ENCODE results near the gene ZNF606.

Gene ZNF606

DNA sequence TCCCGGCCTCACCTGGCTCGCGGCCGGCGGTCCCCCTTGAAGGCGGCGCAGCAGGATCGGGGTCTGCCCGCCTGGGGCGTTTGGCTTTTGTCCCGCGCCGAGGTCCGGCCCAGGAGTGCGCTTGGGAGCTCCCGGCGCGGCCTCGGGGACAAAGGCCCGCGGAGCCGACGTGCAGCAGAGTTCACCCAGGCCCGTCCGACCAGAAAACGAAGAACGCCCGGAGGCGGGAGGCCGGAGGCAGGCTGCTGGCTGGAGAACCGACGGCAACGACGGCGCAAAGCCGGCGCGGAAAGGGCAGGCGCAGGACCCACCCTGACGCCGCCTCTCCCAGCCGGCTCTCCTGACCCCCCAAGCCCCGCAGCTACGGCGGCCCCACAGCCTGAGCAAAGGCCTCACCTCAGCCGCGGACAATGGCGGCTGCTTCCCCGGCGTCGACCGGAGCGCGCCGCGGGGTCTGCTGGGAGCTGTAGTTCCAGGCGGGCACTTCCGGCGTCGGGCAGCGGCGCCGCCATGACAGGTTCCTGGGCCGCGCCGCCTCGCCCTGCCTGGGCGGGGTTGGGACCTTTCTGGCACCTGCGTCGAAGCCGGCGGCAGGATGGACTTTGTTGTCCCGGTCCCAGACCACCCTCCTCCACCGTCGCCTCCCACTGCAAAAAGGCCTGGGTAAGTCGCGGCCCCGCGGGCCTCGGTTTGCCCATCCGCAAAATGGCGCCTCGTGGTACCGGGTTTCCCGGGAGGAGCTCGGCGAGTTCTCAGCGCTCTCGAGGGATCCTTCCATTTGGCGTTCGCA, at the start of gene ZNF606:
TSS of gene ZNF606 (minus strand) at position 437 of the 790 bp plus-strand sequence. CDS start 1,501 bp downstream, outside the sequence.
- peak; percentile 88 for DNase-seq

DNA sequence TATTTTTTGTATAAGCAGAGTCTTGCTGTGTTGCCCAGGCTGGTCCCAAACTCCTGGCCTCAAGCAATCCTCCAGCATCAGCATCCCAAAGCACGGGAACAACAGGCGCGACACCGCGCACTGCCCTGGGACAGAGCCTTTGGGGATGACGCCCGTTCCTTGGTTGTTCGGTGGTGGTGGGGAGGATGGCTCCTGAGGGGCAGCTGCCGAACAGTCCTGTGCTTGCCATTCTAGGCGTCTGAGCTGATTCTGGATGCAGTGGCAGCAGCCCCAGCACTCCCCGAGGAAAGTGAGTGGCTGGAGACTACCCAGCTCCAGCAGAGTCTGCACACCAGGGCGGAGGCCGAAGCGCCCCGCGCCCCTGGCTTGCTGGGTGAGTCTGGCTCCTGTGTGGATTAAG, 49.6 kb upstream of the ZNF606 start:
- DNase-seq: no peak

DNA sequence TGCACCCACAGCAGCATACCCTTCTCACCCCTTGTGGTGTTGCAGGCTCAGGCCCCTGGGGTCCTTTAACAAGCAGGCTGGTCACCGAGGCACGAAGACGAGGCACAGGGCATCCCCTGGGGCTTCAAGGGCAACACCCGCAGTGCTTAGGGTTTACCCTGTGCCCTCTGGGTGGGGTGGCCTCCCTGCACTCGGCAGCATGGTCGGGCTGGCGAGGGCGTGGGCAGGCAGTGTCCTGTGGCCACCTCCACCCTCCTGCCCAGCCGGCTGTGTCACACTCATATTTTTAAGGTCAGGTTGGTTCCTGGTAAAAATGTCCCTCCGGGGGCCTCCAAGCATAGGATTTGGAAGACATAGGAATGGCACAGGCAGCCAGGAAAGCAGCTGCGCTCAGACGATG, 45.1 kb upstream of the ZNF606 start:
- DNase-seq: no peak

DNA sequence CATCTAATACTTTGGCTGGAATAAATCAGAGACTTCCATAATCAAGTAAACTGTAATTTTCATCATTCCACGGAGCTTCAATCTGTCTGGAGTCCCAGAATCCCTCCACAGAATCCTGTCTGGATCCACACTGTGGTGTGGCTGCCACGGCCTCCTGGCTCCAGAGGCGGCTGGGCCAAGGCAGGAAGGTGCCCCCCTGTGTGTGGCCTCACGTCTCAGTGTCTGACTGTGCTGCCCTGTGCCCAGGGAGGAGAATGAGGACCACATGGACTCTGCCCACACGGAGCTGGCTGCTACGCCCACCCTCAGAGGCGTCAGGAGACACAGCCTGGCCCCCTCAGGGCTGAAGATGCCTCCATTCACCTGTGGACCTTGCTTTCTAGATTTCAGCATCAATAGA, 44.2 kb upstream of the ZNF606 start:
- DNase-seq: no peak

DNA sequence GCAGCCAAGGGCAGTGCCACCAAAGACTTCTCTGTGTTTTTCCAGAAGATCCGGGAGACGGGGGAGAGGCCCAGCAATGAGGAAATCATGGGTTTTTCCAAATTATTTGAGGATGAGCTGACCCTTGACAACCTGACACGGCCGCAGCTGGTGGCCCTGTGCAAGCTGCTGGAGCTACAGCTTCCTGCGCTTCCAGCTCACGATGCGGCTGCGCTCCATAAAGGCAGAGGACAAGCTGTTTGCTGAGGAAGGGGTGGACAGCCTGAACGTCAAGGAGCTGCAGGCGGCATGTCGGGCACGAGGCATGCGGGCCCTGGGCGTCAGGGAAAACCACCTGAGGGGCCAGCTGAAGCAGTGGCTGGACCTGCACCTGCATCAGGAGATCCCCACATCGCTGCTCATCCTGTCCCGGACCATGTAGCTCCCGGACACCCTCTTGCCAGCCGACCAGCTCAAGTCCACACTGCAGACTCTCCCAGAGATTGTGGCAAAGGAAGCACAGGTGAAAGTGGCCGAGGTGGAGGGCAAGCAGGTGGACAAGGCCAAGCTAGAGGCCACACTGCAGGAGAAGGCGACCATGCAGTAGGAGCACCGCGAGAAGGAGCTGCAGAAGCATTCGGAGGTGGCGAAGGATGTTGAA, 42.9 kb upstream of the ZNF606 start:
- DNase-seq: no peak

DNA sequence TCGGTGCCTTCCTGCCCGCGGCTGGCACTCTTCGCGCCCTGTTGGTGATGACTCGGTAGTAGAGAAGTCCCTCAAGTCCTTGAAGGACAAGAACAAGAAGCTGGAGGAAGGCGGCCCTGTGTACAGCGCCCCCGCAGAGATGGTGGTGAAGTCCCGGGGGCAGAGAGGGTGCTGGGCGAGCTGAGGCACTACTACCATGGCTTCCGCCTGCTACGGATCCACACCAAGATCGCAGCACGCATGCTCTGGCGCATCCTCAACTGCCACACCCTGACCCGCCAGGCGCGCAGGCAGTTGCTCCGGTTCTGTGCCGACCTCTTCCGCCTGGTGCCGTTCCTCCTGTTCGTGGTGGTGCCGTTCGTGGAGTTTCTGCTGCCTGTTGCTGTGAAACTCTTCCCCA, 42.3 kb upstream of the ZNF606 start:
- DNase-seq: no peak

DNA sequence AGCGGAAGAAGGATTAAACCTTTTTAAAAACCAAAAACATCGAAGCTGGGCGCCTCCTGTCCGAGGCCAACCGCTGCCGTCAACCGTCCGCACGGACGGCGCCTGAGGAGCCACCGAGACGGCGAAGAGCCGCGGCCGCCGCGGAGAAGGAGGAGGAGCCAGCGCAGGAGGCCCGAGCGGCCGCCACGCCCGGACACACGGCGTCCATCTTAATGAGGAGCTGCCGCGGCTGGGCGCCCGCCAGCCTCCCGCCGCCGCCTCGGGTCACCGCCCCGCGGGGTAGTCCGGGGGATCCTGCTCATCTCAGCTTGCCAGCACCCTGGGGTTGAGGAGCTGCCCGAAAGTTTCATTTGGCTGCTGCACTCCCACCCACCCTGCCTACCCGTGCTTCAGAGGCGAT, 41.8 kb upstream of the ZNF606 start:
- no peak for DNase-seq

DNA sequence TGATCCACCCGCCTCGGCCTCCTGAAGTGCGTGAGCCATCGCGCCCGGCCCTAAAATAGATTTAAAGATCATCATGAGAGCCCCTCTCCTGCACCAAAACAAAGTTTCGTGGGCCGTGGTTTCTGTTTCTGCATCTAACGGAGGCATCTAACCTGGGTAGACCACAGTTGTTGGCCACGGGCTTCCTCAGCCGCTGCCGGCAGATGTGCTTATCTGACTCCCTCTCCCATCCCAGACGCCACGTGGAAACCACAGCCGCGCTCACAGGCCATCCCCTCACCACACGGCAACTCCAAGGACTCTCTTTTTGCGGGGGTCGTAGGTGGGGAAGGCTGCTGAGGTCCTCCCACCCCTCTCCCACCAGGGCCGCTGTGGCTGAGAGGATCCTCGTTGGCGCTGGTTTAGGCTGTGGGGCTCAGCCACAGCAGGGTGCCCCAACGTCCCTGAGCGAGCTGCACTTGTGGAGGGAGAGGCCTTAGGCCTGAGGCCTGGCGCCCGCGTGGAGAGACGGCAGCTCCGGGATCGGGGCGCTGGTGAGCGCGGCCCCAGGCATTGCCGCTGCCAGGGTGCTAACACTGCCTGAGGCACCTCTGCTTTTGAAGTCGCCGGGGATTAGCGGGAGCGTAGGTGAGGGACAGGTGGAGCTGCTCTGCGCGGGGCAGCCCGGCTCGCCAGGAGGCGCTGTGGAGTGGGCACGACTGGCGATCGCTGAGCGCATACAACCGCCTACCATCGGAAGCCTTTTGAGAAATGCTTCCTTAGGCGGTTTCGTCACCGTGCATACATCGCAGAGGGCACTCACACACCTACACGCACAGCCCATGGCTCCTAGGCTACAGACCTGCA, 40.1 kb upstream of the ZNF606 start:
- DNase-seq: no peak

DNA sequence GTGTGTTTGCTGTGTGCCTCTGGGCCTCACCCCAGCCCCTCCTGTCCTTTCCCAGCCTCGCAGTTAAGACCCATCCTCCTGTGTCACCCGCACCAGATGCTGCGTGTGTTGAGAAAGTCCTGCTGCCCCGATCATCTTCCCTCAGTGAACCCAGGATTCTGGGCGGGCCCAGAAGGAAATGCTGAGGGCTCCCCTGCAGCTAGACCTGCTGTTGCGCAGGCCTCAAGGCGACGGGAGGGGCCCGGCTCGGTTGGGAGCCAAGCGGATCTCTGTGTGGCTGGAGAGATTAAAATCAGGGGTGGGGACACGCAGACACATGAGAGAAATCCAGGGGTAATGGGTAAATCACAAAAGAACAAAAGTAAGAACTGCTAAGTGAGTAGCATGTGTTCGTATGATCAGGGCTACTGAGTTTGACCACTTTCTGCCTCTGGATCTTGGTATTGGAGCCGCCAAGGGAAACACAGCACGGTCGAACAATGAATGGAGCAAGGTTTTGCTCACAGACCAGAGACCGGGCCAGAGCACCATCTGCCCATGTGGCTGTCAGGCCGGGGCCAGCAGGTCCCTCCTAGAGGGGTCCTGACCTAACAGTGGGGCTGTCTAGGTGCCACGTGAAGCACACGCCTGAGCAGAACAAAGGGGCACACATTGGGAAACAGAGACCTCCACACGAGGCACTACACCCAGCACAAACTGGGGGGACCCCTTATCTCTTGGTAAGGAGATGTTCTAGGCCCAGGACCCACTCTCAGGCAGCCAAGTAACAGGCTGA, 38.3 kb upstream of the ZNF606 start:
- no peak for DNase-seq

DNA sequence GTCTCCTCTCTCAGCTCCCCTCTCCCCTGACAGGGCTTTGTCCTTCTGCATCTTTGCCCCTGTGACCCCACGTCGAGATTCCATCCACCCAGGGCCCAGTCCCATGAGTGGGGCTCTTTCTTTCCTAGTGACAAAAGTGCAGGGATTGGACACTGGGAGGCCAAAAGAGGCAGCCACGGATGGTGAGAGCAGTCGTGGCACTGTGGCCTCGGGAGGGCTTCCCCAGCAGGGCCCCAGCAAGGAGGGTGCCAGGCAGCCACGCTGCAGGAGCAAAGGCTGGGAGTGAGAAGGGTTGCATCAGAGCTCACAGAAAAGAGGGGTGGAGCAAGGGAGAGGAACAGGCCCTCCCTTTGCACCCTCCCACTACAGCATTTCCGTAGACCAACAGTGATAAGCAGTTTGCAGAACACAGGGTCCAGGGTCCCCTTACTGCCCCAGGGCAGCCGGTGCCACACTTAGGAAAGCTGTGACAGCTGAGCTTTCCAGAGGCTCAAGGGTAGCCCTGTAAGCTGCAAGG, 36.1 kb upstream of the ZNF606 start:
- DNase-seq: no peak

DNA sequence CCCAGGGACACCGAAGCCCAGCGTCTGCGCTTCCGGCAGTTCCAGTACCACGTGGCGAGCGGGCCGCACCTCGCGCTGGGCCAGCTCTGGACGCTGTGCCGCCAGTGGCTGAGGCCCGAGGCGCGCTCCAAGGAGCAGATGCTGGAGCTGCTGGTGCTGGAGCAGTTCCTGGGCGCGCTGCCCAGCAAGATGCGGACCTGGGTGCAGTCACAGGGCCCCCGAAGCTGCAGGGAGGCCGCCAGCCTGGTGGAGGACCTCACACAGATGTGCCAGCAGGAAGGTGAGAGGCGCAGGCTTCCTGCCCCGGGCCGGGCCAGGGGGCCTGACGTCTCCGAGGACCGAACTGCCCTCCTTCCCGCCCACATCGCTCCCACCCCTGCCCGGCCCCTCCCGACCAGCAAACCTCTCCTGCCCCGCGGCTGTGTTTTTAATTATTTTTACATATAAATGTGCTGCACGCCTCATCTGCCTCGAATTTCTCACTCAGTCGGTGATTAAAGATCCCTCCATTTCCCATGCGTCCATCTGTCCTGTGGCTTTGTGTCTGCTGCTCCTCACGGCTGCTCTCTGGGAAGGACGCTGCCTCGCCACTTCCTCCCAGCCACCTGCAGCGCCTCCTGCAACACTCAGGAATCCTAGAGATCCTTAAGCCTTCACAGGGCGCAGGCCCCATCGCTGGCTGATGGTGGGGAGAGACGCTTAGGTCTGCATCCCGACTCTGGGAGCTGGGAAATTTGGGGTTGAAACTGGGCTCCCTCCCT, 35.5 kb upstream of the ZNF606 start:
- DNase-seq: no peak

DNA sequence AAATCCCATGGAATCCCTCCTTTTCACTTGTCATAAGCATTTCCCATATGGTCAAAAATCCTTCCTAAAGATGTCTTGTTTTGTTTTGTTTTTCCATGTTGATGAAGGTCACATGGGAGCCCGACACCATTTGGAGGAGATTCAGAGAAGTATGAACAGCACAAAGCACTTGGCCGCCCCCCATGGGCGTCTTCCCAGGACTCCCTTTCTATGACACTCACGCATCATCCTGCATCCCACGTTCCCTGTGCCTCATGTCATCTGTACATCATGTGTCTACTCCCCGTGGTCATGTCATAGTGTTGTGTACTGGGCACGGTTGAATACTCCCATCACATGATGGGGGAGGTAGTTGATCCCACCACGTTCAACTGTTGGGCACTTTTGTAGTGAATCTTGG, 33.2 kb upstream of the ZNF606 start:
- no peak for DNase-seq

DNA sequence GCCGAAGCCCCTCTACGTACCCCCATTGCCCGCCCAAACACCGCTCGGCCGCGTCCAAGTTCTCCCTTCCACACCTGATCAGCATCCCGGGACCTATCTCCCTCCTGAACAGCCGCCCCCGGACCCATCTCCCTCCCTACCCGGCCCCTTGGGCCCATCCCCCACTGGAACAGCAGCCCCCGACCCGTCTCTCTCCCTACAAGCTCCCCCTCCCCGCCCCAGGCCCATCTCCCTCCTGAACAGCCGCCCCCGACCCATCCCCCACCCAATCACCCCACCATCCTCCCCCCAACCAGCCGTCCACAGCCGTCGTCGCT, 31.8 kb upstream of the ZNF606 start:
- DNase-seq: no peak

DNA sequence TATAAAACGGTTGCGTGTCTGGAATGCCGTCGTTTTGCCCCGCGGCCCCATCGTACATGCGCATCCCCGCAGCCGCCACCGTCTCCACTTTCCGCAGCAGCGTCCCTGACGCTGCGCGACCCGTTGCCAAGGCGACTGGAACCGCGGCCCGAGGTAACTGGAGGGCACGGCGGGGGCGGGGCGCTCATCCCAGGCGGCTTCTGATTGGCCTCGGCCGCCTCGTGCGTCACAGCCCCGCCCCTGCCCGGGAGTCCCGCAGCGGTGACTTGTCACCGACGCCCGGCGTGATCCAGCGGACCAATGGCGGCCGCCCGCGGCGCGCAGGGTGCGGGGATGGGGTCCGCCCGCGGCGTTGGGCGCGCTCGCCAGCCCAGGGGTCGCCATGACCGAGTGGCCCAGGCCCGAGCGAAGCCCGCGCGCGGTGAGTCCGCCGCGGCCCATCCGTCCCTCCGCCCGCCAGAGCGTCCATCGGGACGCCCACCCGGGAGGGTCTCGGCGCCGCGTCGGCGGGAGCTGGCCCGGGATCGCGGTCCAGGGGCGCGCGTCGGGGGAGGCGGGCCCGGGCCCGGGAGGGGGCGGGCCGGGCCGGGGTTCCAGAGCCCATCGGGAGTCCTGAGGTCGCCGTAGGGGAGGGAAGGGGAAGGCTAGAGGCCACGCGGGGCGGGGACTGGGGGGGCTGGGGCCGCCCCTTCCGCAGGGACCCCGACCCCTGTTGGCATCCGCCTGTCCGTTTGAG, 31.3 kb upstream of the ZNF606 start, which contains the start of gene ZSCAN1:
TSS of gene ZSCAN1 (plus strand) at position 285 of the 736 bp plus-strand sequence. CDS start 3,812 bp downstream, outside the sequence.
- peak; percentile 21 for DNase-seq

DNA sequence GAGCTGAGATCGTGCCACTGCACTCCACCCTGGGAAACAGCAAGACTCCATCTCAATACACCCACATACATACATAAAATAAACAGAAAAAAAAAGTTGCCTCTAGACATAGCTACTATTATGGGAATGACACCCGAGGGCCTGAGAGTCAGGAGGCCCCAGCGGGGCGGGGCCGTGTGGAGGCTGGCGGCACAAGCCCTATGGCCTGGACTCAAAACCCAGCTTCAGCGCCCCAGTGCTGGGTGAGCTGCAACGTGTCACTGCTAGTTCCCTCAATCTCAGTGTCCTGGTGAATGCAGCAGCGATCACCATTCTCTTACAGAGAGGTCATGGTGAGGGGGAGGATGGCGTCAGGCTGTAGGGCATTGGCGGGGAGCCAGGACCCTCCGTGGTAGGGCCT, 22.0 kb upstream of the ZNF606 start:
- no peak for DNase-seq

DNA sequence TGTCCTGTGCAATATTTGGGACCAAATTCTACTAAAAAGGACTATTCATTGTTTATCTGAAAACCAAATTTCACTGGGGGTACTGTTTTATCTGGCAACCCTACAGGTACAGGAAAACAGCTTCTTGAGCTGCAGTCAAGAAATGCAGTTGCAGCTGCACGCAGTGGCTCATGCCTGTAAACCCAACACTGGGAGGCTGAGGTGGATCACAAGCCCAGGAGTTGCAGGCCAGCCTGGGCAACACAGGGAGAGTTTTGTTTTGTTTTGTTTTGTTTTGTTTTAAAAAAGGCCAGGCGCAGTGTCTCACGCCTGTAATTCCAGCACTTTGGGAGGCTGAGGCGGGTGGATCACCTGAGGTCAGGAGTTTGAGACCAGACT, 19.7 kb upstream of the ZNF606 start:
- no peak for DNase-seq

DNA sequence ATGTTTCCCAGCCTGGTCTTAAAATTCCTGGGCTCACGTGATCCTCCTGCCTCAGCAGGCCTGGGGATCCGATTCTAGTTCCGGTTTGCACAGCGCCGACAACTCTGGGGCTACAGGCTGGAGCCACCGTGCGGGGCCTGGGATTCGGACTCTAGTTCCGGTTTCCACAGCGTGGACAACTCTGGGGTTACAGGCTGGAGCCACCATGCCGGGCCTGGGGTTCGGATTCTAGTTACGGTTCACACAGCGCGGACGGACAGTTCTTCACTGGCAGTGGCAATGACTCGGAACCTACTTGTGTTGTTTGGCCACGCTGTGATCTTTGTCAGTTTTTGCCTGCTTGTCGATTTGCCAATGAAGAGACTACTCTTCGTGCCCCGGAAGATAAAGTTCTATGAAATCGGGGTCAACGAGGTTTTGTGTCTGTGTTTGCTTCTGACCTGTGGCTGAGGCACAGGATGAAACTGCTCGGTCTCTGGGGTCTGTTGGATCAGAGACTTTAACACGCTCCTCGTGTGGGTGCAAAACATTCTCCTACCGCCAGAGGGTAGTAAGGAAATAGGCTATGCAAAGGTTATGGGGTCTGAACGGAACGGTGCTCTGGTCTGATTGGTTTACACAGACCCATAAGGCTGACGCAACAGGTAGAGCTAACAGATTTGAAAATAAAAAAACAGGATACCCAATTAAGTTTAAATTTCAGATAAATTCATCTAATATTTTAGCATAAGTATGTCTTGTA, 19.1 kb upstream of the ZNF606 start:
- DNase-seq: peak; percentile 61

DNA sequence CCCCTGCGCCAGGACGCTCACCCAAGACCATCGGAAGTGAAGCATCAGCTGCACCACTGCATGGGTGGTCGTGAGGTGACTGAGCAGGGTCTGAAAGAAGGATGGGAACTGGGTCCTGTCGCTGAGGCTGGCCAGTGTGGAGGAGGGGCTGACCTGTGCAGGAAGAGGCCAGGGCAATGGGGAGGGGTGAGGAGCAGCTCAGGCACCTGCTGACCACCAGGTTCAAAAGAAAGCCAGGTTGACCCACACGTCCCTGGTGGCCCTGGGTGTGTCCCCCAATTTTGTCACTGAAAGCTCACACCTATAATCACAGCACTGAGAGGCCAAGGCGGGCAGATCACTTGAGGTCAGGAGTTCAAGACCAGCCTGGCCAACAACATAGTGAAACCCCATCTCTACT, 17.5 kb upstream of the ZNF606 start:
- no peak for DNase-seq

DNA sequence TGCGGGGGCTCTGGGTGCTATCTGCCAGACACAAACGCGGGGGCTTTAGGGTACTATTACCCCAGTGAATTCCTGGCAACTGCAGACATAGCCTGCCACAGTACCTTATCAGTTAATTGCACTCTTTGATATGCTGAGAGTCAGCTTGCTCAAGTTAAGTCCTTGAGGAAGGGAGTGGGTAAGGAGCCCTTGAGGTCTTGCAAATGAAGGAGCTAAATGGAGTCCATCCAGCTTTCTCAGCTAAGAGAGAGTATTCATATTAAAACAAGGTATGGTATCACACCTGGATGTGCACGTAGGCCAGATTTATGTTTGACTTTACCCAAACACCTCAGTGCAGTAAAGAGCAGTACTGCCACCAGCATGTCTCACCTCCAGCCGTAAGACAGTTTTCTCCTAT, 11.5 kb upstream of the ZNF606 start:
- DNase-seq: no peak

DNA sequence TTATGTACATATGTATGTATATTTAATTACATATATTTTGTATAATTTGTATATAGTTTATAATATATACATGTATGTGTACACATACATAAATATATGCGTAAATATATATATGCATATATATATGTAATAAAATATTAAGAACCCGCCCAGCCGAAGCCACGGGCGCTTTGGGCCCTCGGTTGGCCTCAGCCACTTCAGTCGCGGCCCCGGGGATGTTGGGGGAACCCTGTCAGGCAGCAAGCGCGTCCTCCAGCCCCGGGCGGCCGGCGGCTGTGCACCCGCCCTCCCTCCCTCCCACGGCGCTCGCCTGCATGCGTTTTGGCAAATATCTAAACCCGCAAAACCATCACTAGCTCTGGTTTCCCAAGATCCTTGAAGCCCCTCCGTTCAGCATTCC, 7.9 kb upstream of the ZNF606 start:
- DNase-seq: no peak

Data from CD4-positive, alpha-beta T cell treated with Interleukin-17A for 1 hour (primary cell).